CD4-positive, alpha-beta memory T cell (primary cell): ENCODE results near the gene KCTD16. TPM values are rescaled to one million over a fixed set of nuclear protein-coding genes. Genes with fewer than 3 reads are reported as not detected.

Experiments
- CTCF ChIA-PET: fragments of 350-600 bp; sonication (Branson Sonifier 250); formaldehyde crosslinking; loops from one replicate; lab custom pipeline; 2021; ENCODE audit warnings: inconsistent platforms; ENCODE audit not compliant: partially characterized antibody; lab: Charles Lee
- POLR2A ChIA-PET: fragments of 350-600 bp; sonication (Branson Sonifier 250); formaldehyde crosslinking; loops from one replicate; lab custom pipeline; 2021; ENCODE audit not compliant: partially characterized antibody; lab: Charles Lee
- DNase-seq, 5 donors: peaks; one replicate each; pipeline versions ENCODE4 v3.0.0 to v3.0.0-alpha.2; 2020 to 2022; ENCODE audit warnings: mixed read lengths in 1 of 5
- H3K27ac ChIP-seq: one replicate; pipeline ENCODE4 v1.7.0; 2013; ENCODE audit warnings: low read depth, low read length
- H3K27me3 ChIP-seq: 2 replicates; pipeline ENCODE4 v1.7.0; 2013; ENCODE audit warnings: mild to moderate bottlenecking, low read length, moderate library complexity; ENCODE audit not compliant: insufficient read depth
- H3K36me3 ChIP-seq: 2 replicates; pipeline ENCODE4 v1.7.0; 2013; ENCODE audit warnings: mild to moderate bottlenecking, low read length, moderate library complexity; ENCODE audit not compliant: insufficient read depth
- H3K4me1 ChIP-seq: 2 replicates; pipeline ENCODE4 v1.7.0; 2013; ENCODE audit warnings: mild to moderate bottlenecking, low read length, moderate library complexity; ENCODE audit not compliant: insufficient read depth
- H3K4me3 ChIP-seq, 2 donors: one replicate each; pipeline ENCODE4 v1.7.0; 2013; ENCODE audit warnings: low read length in 2 of 2, mild to moderate bottlenecking in 1 of 2
- H3K9me3 ChIP-seq, 2 donors: one replicate each; pipeline ENCODE4 v1.7.0; 2013; ENCODE audit warnings: low read length in 2 of 2, control low read depth in 1 of 2; ENCODE audit not compliant: control insufficient read depth in 1 of 2
- H3K27ac Mint-ChIP-seq, 7 donors: one replicate each; pipeline ENCODE4 v1.8.0; 2020 to 2021; ENCODE audit warnings: mixed read lengths in 7 of 7, mild to moderate bottlenecking in 6 of 7, inconsistent platforms in 3 of 7, moderate library complexity in 3 of 7
- H3K27me3 Mint-ChIP-seq, 2 donors: one replicate each; pipeline ENCODE4 v1.8.0; 2020 to 2021; ENCODE audit warnings: mixed read lengths in 2 of 2
- H3K36me3 Mint-ChIP-seq, 2 donors: one replicate each; pipeline ENCODE4 v1.8.0; 2020 to 2021; ENCODE audit warnings: mixed read lengths in 2 of 2, inconsistent platforms in 1 of 2, mild to moderate bottlenecking in 1 of 2
- H3K4me1 Mint-ChIP-seq, 4 donors: one replicate each; pipeline ENCODE4 v1.8.0; 2020 to 2021; ENCODE audit warnings: mixed read lengths in 4 of 4, mild to moderate bottlenecking in 1 of 4
- H3K4me3 Mint-ChIP-seq, 8 donors: one replicate each; pipeline ENCODE4 v1.8.0; 2020 to 2021; ENCODE audit warnings: mixed read lengths in 8 of 8, mild to moderate bottlenecking in 7 of 8, moderate library complexity in 6 of 8, inconsistent platforms in 3 of 8
- H3K9me3 Mint-ChIP-seq, 8 donors: one replicate each; pipeline ENCODE4 v1.8.0; 2020 to 2021; ENCODE audit warnings: mixed read lengths in 8 of 8, mild to moderate bottlenecking in 5 of 8, inconsistent platforms in 3 of 8, moderate library complexity in 1 of 8
- intact Hi-C: fragments of 100-400 bp; cut with micrococcal nuclease; formaldehyde crosslinking; loops from one replicate; pipeline ENCODE4 v1.15.1; 2023
- polyA plus RNA-seq, 2 donors: library from polyadenylated mRNA; unstranded; fragments of 300-500 nt; fragmentation: Illumina TruSeq; gene quantifications; one replicate each; pipeline ENCODE4 v1.2.3, GENCODE V29; 2021
- total RNA-seq, 2 experiments: library from RNA; stranded (reverse); gene quantifications; one replicate each; pipeline ENCODE4 v1.2.3, GENCODE V29; 2021

KCTD16 gene
- total and polyA plus RNA-seq, 4 experiments from 2014 or later: 0.03 to 0.20 (median 0.14) TPM; not detected in 1

DNA sequence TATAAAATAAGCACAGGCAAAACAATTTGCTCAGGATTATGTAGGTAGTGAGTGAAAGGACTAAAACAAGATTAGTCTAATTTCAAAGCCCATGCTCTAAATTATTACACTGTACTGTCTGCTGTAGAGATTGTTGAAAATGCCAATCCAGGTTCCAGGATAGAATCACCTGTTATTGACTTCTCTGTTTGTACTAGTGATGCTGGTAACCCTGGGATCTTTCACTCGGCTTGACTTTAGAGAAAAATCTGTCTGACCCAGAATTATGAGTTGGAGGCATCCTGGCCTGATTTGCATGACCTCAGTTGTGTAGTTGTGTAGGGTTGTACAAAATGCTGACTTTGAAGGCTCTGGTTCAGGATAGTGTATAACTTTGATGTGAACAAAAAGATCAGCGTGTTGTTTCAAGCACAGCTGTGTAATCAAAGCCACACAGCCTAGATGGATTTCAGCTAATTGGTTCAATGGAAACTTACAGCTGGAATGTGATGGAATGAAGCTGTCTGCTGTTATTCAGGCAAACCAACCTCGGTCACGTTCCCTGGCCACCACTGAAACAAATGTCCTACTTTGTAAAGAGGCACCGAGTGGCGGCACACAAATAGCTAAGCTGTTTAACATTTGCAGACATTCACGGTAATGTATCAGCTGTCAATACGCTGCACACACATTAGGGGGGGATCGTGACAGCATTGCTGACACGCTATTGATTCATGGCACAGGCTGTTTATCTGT lies 340.3 kb downstream of the KCTD16 start:
- CTCF ChIA-PET: no interaction called here
- DNase-seq: no peak
- Mint-ChIP-seq H3K36me3 (no peaks in the 10 kb centered on the region), H3K27ac (no peak overlapping the region), H3K4me1 (no peaks in the 10 kb centered on the region), H3K4me3 (no peak overlapping the region), H3K27me3 (no peaks in the 10 kb centered on the region), H3K9me3 (peaks cover 1 to 12% (median 5%) of the 10 kb centered on the region in 8 donors)
- Histone ChIP-seq H3K27me3 (no peaks in the 10 kb centered on the region), H3K9me3 (no peaks in the 10 kb centered on the region), H3K4me3 (no peak overlapping the region), H3K36me3 (no peaks in the 10 kb centered on the region), H3K27ac (no peak overlapping the region), H3K4me1 (no peaks in the 10 kb centered on the region)
- intact Hi-C loops: no loop called here
- POLR2A ChIA-PET: no interaction called here

DNA sequence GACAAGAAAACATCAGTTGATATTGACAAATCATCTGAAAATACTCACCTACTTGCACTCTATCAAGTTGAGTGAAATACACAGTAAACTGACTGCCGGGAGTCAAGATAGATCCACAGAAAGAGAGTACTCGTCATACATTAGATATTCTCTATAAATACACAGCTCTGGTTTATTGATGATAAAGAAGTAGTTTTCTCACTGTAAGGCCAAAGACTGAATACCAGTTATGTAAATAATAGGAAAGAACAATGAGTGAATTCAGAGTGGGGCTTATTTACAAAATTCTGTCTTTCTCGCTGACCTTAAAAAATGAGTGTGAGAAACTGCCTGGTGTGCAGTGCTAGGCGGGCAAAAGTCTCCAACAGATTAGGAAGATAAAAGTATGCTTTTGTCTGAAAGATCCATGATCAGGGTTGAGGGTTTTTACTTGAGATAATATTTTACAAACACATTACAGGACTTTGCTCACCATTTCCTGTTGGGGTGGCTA lies 341.0 kb downstream of the KCTD16 start:
- Histone ChIP-seq H3K4me3 (no peak overlapping the region), H3K36me3 (no peaks in the 10 kb centered on the region), H3K4me1 (no peaks in the 10 kb centered on the region), H3K27me3 (no peaks in the 10 kb centered on the region), H3K27ac (no peak overlapping the region), H3K9me3 (no peaks in the 10 kb centered on the region)
- peaks cover 0 to 10% (median 5%) of the 10 kb centered on the region in 8 donors for H3K9me3 Mint-ChIP-seq
- H3K27ac Mint-ChIP-seq: no peak overlapping the region
- H3K4me3 Mint-ChIP-seq: no peak overlapping the region
- ChIA-PET POLR2A (no interaction called here), CTCF (no interaction called here)
- no peaks in the 10 kb centered on the region for H3K36me3 Mint-ChIP-seq
- no peaks in the 10 kb centered on the region for H3K27me3 Mint-ChIP-seq
- H3K4me1 Mint-ChIP-seq: no peaks in the 10 kb centered on the region
- no peak for DNase-seq
- intact Hi-C loops: no loop called here

DNA sequence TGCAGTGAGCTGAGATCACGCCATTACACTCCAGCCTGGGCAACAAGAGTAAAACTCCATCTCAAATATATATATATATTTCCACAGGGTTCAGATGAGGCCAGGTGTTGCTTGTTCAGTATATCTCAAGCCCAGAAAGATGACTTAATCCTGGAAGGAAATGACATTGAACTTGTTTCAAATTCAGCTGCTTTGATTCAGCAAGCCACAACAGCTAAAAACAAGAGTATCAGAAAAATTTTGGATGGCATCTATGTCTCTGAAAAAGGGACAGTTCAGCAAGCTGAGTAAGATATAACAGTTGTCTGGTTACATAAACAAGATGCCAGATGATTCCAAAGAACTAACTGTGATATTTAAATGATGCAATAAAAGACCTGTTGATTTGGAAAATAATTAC lies 352.0 kb downstream of the KCTD16 start:
- no peak for DNase-seq
- no peaks in the 10 kb centered on the region for H3K27me3 Mint-ChIP-seq
- Histone ChIP-seq H3K9me3 (no peaks in the 10 kb centered on the region), H3K4me1 (no peaks in the 10 kb centered on the region), H3K27ac (no peak overlapping the region), H3K4me3 (no peak overlapping the region), H3K27me3 (no peaks in the 10 kb centered on the region), H3K36me3 (no peaks in the 10 kb centered on the region)
- H3K4me1 Mint-ChIP-seq: no peaks in the 10 kb centered on the region
- ChIA-PET CTCF (no interaction called here), POLR2A (no interaction called here)
- no peak overlapping the region for H3K4me3 Mint-ChIP-seq
- H3K27ac Mint-ChIP-seq: no peak overlapping the region
- no peaks in the 10 kb centered on the region for H3K36me3 Mint-ChIP-seq
- intact Hi-C loops: no loop called here
- peaks cover 0 to 5% (median 1%) of the 10 kb centered on the region in 8 donors for H3K9me3 Mint-ChIP-seq

DNA sequence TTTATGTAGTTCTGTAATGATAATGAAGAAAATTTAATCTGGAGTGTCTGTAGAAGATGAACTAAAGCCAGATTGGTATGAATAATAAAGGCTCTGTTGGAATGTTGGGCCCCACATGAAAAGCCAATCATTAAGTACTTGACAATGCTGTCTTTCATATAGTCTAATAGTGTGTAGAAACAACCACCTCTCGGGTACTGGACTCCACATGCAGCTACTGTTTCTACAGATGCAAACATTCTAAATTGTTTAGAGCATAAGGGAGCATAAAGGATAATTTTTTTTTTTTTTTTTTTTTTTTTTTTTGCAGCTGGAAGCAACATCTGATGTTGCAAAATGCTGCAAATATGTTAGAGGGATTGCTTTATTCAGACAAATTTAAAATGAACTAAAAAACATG lies 354.3 kb downstream of the KCTD16 start:
- CTCF ChIA-PET: no interaction called here
- no peaks in the 10 kb centered on the region for H3K27me3 Mint-ChIP-seq
- H3K4me1 Mint-ChIP-seq: no peaks in the 10 kb centered on the region
- no peaks in the 10 kb centered on the region for H3K36me3 ChIP-seq
- DNase-seq: no peak
- intact Hi-C loops: no loop called here
- no peaks in the 10 kb centered on the region for H3K36me3 Mint-ChIP-seq
- POLR2A ChIA-PET: no interaction called here
- no peak overlapping the region for H3K27ac ChIP-seq
- no peak overlapping the region for H3K4me3 Mint-ChIP-seq
- H3K27me3 ChIP-seq: no peaks in the 10 kb centered on the region
- peaks cover 0 to 8% (median 4%) of the 10 kb centered on the region in 8 donors for H3K9me3 Mint-ChIP-seq
- H3K4me1 ChIP-seq: no peaks in the 10 kb centered on the region
- no peak overlapping the region for H3K27ac Mint-ChIP-seq
- H3K4me3 ChIP-seq: no peak overlapping the region
- H3K9me3 ChIP-seq: no peaks in the 10 kb centered on the region

DNA sequence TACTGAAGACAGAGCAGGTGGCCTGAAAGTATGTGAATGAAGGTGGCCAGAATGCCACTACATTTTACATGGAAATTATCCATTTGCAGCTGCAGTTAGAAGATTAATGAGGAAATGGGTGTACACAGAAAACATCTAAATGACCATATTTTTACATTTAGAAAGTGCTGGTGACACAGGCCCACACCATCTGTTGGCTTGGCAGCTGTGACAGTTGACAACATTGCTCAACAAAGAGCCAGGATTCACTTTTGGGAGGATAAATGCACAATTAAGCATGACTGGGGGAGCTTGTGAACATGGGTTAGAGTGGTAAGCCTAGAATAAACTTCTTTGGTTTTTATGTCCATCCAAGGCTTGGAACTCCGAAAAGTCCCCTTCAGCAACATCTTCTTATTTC lies 360.5 kb downstream of the KCTD16 start:
- Histone ChIP-seq H3K36me3 (no peaks in the 10 kb centered on the region), H3K27ac (no peak overlapping the region), H3K9me3 (no peaks in the 10 kb centered on the region), H3K4me3 (no peak overlapping the region), H3K4me1 (no peaks in the 10 kb centered on the region), H3K27me3 (no peaks in the 10 kb centered on the region)
- Mint-ChIP-seq H3K9me3 (peaks cover 3 to 15% (median 5%) of the 10 kb centered on the region in 8 donors), H3K4me3 (no peak overlapping the region), H3K4me1 (no peaks in the 10 kb centered on the region), H3K36me3 (no peaks in the 10 kb centered on the region), H3K27me3 (no peaks in the 10 kb centered on the region), H3K27ac (no peak overlapping the region)
- DNase-seq: no peak
- CTCF ChIA-PET: no interaction called here
- intact Hi-C loops: no loop called here
- POLR2A ChIA-PET: no interaction called here

Other genes starting within 250 kb of the KCTD16 start
- 10 to 100 TPM; 50.5 to 56.3 TPM for gene YIPF5, start 214 bp upstream of the KCTD16 start, total RNA-seq
- 10 to 100 TPM; 68.4 to 70.8 TPM for gene YIPF5, start 214 bp upstream of the KCTD16 start, polyA plus RNA-seq